HepG2 (cell line): ENCODE measurements around the gene SLFN12L. TPM values are rescaled to one million over a fixed set of nuclear protein-coding genes. Genes with fewer than 3 reads are reported as not detected.

Experiments
- CREB1 ChIP-seq, 2 experiments: fragments of 450-650 bp in 1 of 2; IDR thresholded peaks; 2 replicates each; pipeline ENCODE4 v1.6.1; 2016 to 2017; ENCODE audit warnings: control low read depth in 1 of 2, mild to moderate bottlenecking in 1 of 2, missing compliant biosample characterization in 1 of 2, missing genetic modification characterization in 1 of 2
- DPF2 ChIP-seq: sonication (generic); formaldehyde crosslinking; IDR thresholded peaks from 2 replicates; pipeline ENCODE4 v1.4.0; 2020; ENCODE audit warnings: mild to moderate bottlenecking, low read depth, missing genetic modification reagents, borderline replicate concordance
- HDAC2 ChIP-seq: sonication (generic); formaldehyde crosslinking; IDR thresholded peaks from 2 replicates; pipeline ENCODE4 v1.4.0; 2020; ENCODE audit warnings: missing genetic modification reagents
- MBD4 ChIP-seq: IDR thresholded peaks from 2 replicates; pipeline ENCODE4 v1.6.1; 2012; ENCODE audit warnings: low read length, inconsistent platforms, borderline replicate concordance
- NR2C2 ChIP-seq: sonication (generic); formaldehyde crosslinking; IDR thresholded peaks from 2 replicates; pipeline ENCODE4 v1.4.0; 2020; ENCODE audit warnings: missing genetic modification reagents, mild to moderate bottlenecking, moderate library complexity, borderline replicate concordance
- POLR2G ChIP-seq: fragments of 200-400 bp; formaldehyde crosslinking; IDR thresholded peaks from 2 replicates; pipeline ENCODE4 v1.6.1; 2018; ENCODE audit warnings: mild to moderate bottlenecking, low read depth, low read length, moderate library complexity
- REPIN1 ChIP-seq: sonication (generic); formaldehyde crosslinking; IDR thresholded peaks from 2 replicates; pipeline ENCODE4 v1.8.0; 2022; ENCODE audit warnings: missing genetic modification reagents, low read depth, mild to moderate bottlenecking, borderline replicate concordance
- RFXANK ChIP-seq: IDR thresholded peaks from 2 replicates; pipeline ENCODE4 v1.6.1; 2016
- TBX2 ChIP-seq: sonication (generic); formaldehyde crosslinking; IDR thresholded peaks from 2 replicates; pipeline ENCODE4 v1.5.0; 2020; ENCODE audit warnings: missing genetic modification reagents, mild to moderate bottlenecking, borderline replicate concordance
- ZBTB21 ChIP-seq: sonication (generic); formaldehyde crosslinking; IDR thresholded peaks from 2 replicates; pipeline ENCODE4 v1.4.0; 2020; ENCODE audit warnings: missing genetic modification reagents
- ZFP37 ChIP-seq: sonication (generic); formaldehyde crosslinking; IDR thresholded peaks from 2 replicates; pipeline ENCODE4 v1.4.0; 2020; ENCODE audit warnings: missing genetic modification reagents, borderline replicate concordance
- ZFYVE20 ChIP-seq: sonication (generic); formaldehyde crosslinking; IDR thresholded peaks from 2 replicates; pipeline ENCODE4 v1.8.0; 2023; ENCODE audit warnings: low read depth, mild to moderate bottlenecking, moderate library complexity, missing genetic modification reagents, borderline replicate concordance
- ZNF235 ChIP-seq: sonication (generic); formaldehyde crosslinking; IDR thresholded peaks from 2 replicates; pipeline ENCODE4 v1.8.1; 2023; ENCODE audit warnings: mild to moderate bottlenecking, missing genetic modification reagents, borderline replicate concordance
- ZNF446 ChIP-seq: sonication (generic); formaldehyde crosslinking; IDR thresholded peaks from 2 replicates; pipeline ENCODE4 v1.5.0; 2020; ENCODE audit warnings: mild to moderate bottlenecking, missing genetic modification reagents
- ZNF552 ChIP-seq: sonication (generic); formaldehyde crosslinking; IDR thresholded peaks from 2 replicates; pipeline ENCODE4 v1.9.0; 2022; ENCODE audit warnings: missing genetic modification reagents, mild to moderate bottlenecking, borderline replicate concordance
- ZNF678 ChIP-seq: sonication (generic); formaldehyde crosslinking; IDR thresholded peaks from 2 replicates; pipeline ENCODE4 v1.4.0; 2020; ENCODE audit warnings: mild to moderate bottlenecking, missing genetic modification reagents
- polyA plus RNA-seq, 8 experiments: library from polyadenylated mRNA; depleted of rRNA in 3 of 8; stranded (reverse) in 7 of 8; unstranded in 1 of 8; fragments of >200 nt; fragmentation: Illumina TruSeq in 4 of 8; extraction: Trizol in 4 of 8; gene quantifications; 2 replicates each; pipeline versions ENCODE4 v1.2.1 to v1.2.3, GENCODE V29; 2011 to 2016; ENCODE audit warnings: low read depth in 4 of 8, missing spikeins in 1 of 8, mixed read lengths in 1 of 8; ENCODE audit not compliant: insufficient read depth in 1 of 8
- total RNA-seq, 5 experiments: library from RNA; depleted of rRNA; stranded (reverse); fragments of >200 nt; fragmentation: Illumina TruSeq; extraction: Trizol; gene quantifications; 2 replicates each; pipeline ENCODE4 v1.2.3, GENCODE V29; 2016; ENCODE audit warnings: low read depth in 1 of 5
- TF ChIP-seq, protein P1 (sequence below): sonication (generic); formaldehyde crosslinking; IDR thresholded peaks from 2 replicates; pipeline ENCODE4 v1.4.0; 2020; ENCODE audit warnings: missing genetic modification reagents, mild to moderate bottlenecking, borderline replicate concordance
- TF ChIP-seq, protein P2 (sequence below): sonication (generic); formaldehyde crosslinking; IDR thresholded peaks from 2 replicates; pipeline ENCODE4 v1.8.0; 2022; ENCODE audit warnings: missing genetic modification reagents, mild to moderate bottlenecking, borderline replicate concordance
- TF ChIP-seq, protein P3 (sequence below): sonication (generic); formaldehyde crosslinking; IDR thresholded peaks from 2 replicates; pipeline ENCODE4 v1.5.1; 2020; ENCODE audit warnings: missing genetic modification reagents, mild to moderate bottlenecking, borderline replicate concordance

SLFN12L gene
- total and polyA plus RNA-seq, 2 of the 13 experiments (the other 11 are each of a cell fraction or from before 2014, with no cell fraction given), result not detected

DNA sequence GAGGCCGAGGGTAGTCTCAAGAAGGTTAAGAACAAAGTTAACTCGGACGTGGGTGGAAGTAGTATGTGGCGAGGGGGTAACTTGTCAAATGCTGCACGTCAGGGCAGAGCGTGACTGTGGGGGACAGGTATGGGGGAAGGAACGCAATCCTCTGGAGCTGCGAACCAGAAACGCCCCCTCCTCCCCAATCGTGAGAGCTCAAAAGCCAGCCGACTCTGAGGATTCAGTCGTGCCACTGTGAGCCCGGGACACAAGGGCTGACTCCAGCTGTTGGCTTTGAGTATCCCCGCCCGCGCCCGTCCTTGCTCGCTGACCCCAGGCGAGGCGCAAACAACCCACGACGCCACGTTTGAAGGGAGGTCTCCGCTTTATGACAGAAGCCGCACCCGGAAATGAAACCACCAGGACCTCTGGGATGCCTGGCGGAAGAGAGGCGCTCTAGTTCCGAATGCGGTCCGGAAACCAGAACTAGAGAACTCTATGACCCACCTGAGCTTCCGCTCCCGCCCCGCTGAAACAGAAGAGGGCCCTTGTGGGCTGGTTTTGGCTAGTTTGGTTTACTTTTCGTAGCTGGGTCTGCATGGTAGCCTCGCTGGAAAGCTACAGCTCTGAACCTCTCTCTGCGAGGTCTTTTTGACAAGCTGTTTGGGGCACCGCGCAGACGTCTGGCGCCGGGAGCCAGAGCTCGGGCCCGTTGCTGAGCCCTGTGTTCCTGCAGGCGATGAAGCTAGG is 40.9 kb upstream of the SLFN12L start, which contains the start of gene PEX12 (continued):
- TF ChIP-seq, protein P1, sequence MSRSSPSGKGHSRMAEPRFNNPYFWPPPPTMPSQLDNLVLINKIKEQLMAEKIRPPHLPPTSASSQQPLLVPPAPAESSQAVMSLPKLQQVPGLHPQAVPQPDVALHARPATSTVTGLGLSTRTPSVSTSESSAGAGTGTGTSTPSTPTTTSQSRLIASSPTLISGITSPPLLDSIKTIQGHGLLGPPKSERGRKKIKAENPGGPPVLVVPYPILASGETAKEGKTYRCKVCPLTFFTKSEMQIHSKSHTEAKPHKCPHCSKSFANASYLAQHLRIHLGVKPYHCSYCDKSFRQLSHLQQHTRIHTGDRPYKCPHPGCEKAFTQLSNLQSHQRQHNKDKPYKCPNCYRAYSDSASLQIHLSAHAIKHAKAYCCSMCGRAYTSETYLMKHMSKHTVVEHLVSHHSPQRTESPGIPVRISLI, result peak; percentile 49; the same call in 1 of the 2 replicates
- TF ChIP-seq, protein P2, sequence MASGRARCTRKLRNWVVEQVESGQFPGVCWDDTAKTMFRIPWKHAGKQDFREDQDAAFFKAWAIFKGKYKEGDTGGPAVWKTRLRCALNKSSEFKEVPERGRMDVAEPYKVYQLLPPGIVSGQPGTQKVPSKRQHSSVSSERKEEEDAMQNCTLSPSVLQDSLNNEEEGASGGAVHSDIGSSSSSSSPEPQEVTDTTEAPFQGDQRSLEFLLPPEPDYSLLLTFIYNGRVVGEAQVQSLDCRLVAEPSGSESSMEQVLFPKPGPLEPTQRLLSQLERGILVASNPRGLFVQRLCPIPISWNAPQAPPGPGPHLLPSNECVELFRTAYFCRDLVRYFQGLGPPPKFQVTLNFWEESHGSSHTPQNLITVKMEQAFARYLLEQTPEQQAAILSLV (CRISPR knock-in tag), result 0 out of 2 replicates have a peak, but pooled peaks have one; percentile 63
- TF ChIP-seq CREB1 (IDR thresholded peaks at IDR 0.05), result peak; percentile 80
- peak; percentile 97 for TF ChIP-seq CREB1 (CRISPR knock-in tag; IDR thresholded peaks at IDR 0.05)
- TF ChIP-seq ZNF678, result no peak
- TF ChIP-seq ZNF552 (CRISPR knock-in tag), result peak; percentile 82; the same call in 1 of the 2 replicates
- peak; percentile 99 for TF ChIP-seq NR2C2 (CRISPR knock-in tag)
- TF ChIP-seq RFXANK (CRISPR knock-in tag), result 0 out of 2 replicates have a peak, but pooled peaks have one; percentile 59
- peak; percentile 72; the same call in 1 of the 2 replicates for TF ChIP-seq REPIN1
- peak; percentile 94 for TF ChIP-seq ZBTB21 (CRISPR knock-in tag)
- peak; percentile 69 for TF ChIP-seq HDAC2 (CRISPR knock-in tag)
- TF ChIP-seq POLR2G, result peak; percentile 96
- 0 out of 2 replicates have a peak, but pooled peaks have one; percentile 35 for TF ChIP-seq ZFP37 (CRISPR knock-in tag)
- TF ChIP-seq ZNF446, result no peak
- TF ChIP-seq, protein P3, sequence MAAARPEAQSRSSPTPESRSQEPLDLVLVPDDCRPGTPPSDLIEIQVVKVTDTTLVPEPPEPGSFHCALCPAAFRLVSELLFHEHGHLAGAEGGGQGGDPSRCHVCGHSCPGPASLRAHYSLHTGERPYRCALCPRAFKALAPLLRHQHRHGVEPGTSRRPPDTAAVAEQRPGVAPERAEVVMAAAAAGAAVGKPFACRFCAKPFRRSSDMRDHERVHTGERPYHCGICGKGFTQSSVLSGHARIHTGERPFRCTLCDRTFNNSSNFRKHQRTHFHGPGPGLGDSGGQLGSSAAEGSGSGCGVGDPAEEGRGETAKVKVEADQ, result peak; percentile 88; the same call in 1 of the 2 replicates
- no peak for TF ChIP-seq ZNF235
- peak; percentile 60 for TF ChIP-seq TBX2 (CRISPR knock-in tag)
- TF ChIP-seq ZFYVE20 (CRISPR knock-in tag), result no peak
- TF ChIP-seq DPF2 (CRISPR knock-in tag), result no peak
- TF ChIP-seq MBD4, result no peak
